GM12892 (cell line): ENCODE data around the gene DNTT.

ENCODE experiments used
- POLR2A ChIP-seq: IDR thresholded peaks from 2 replicates; pipeline ENCODE4 v1.6.1; 2011; ENCODE audit warnings: low read depth, low read length, control low read depth
- POLR2AphosphoS5 ChIP-seq: IDR thresholded peaks from 2 replicates; pipeline ENCODE4 v1.6.1; 2011; ENCODE audit warnings: low read depth, low read length, control low read depth
- TAF1 ChIP-seq: IDR thresholded peaks from 2 replicates; pipeline ENCODE4 v1.6.1; 2011; ENCODE audit warnings: low read depth, mild to moderate bottlenecking, control low read depth, low read length, borderline replicate concordance

GRCh38 chr10:96321822-96322221, 17.6 kb downstream of the DNTT start:
- no peak for TF ChIP-seq POLR2A
- no peak for TF ChIP-seq POLR2AphosphoS5
- TF ChIP-seq TAF1, result no peak
